ENCODE data around the gene IFFO2. TPM values are rescaled to one million over a fixed set of nuclear protein-coding genes. Genes with fewer than 3 reads are reported as not detected.

IFFO2 gene
- total RNA-seq, 4 donors from 2014 or later: 25.8 to 88.8 (median 52.7) TPM

- Histone ChIP-seq H3K27ac (peak overlapping the region; percentile 75 to 95 (median 92)), H3K4me1 (peaks cover 76 to 100% (median 97%) of the 10 kb centered on the region in 3 donors), H3K27me3 (no peaks in the 10 kb centered on the region), H3K36me3 (no peaks in the 10 kb centered on the region), H3K9me3 (no peaks in the 10 kb centered on the region), H3K4me3 (peak overlapping the region in 3 of 4 donors; percentile 37 to 62 (median 38))
- TF ChIP-seq POLR2A (IDR thresholded peaks at IDR 0.05): no peak
- TF ChIP-seq, protein P1, sequence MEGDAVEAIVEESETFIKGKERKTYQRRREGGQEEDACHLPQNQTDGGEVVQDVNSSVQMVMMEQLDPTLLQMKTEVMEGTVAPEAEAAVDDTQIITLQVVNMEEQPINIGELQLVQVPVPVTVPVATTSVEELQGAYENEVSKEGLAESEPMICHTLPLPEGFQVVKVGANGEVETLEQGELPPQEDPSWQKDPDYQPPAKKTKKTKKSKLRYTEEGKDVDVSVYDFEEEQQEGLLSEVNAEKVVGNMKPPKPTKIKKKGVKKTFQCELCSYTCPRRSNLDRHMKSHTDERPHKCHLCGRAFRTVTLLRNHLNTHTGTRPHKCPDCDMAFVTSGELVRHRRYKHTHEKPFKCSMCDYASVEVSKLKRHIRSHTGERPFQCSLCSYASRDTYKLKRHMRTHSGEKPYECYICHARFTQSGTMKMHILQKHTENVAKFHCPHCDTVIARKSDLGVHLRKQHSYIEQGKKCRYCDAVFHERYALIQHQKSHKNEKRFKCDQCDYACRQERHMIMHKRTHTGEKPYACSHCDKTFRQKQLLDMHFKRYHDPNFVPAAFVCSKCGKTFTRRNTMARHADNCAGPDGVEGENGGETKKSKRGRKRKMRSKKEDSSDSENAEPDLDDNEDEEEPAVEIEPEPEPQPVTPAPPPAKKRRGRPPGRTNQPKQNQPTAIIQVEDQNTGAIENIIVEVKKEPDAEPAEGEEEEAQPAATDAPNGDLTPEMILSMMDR (IDR thresholded peaks at IDR 0.05): peak in 1 of 6 experiments; percentile 20
- intact Hi-C loops (cut with DNase I): no loop called here
- DNase-seq: no peak
- WGBS, 2 donors: 9 to 29% methylated on average over 8 to 16 of the region's 23 CpGs
These were observed 7.4 kb downstream of the IFFO2 start for GRCh38 chr1:18948913-18949685.

DNA sequence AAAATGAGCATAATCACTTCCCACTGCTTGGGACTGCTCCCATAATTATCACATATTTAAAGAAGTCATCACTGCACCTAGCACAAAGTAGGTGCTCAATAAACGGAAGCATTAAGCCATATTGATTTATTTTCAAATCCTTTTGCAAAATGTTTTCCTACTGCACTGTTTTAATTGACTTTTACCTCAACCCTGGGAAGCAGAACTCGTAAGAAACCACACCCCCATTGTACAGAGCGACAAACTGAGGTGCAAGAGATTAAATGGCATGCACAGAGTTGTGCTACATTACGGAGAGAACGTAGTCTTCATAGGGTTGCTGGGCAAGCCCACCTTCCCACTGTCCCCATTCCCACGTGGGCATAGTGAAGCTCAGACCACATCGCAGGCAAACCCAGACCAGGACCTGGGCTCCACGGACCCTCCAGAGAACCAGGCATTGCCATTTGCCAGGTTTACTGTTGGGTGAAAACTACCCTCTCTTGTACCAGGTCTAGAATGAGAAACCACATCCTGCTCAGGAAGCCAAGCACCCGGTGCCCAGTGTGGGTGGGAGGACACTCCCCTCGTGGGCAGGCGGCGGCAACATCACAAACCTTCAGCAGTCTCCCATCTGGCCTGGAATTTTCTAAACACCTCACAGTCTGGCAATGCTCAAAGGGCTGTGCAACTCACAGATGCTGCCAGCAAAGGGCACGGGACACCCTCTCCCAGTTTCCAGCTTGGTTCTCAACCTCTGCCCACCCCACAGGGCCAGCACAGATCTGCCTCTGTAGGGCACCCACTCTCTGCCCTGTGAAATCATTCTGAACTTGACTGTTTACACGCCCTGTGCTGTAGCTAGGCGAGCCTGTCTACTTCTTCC lies 8.2 kb downstream of the IFFO2 start:
- no peak for DNase-seq
- 39 to 49% methylated on average over 9 to 10 of the region's 15 CpGs for WGBS, 2 donors
- intact Hi-C loops (cut with DNase I): no loop called here
- Histone ChIP-seq H3K36me3 (peaks cover 0 to 7% (median 0%) of the 10 kb centered on the region in 3 donors), H3K9me3 (no peaks in the 10 kb centered on the region), H3K4me3 (peak overlapping the region in 1 of 4 donors; percentile 62), H3K4me1 (peaks cover 74 to 100% (median 95%) of the 10 kb centered on the region in 3 donors), H3K27me3 (no peaks in the 10 kb centered on the region), H3K27ac (peak overlapping the region; percentile 75 to 95 (median 92))
- no peak for TF ChIP-seq POLR2A (IDR thresholded peaks at IDR 0.05)
- TF ChIP-seq, protein P1 (IDR thresholded peaks at IDR 0.05): no peak

DNA sequence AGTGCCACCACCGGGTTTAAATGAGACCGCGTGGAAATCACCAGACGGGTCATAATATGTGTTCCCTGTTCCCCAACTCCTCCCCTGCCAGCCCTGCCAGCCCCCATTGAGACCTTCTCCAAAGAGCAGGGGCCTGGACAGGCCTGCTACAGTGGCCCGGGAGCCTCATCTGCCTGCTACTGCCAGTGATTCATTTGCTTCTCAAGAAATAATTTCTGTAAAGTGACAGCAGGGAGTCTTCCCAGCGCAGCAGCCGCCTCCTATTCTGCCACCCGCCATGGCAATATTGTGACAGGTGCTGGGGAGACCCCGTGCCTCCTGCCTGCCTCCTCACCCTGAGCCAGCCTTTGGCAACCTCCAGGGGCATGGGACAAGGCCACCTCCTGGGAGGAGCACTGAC lies 8.9 kb downstream of the IFFO2 start:
- WGBS, 2 donors: 59 to 73% methylated on average over 5 to 6 of the region's 9 CpGs

GRCh38 chr1:18946550-18947381 lies 9.7 kb downstream of the IFFO2 start:
- Histone ChIP-seq H3K9me3 (no peaks in the 10 kb centered on the region), H3K4me3 (no peak overlapping the region), H3K27me3 (no peaks in the 10 kb centered on the region), H3K36me3 (peaks cover 0 to 11% (median 0%) of the 10 kb centered on the region in 3 donors), H3K4me1 (peaks cover 65 to 100% (median 87%) of the 10 kb centered on the region in 3 donors), H3K27ac (peak overlapping the region; percentile 45 to 95 (median 92))
- DNase-seq: no peak
- intact Hi-C loops (cut with DNase I): no loop called here
- WGBS, 2 donors: 58 to 62% methylated on average over 8 to 9 of the region's 15 CpGs
- TF ChIP-seq POLR2A (IDR thresholded peaks at IDR 0.05): no peak
- TF ChIP-seq, protein P1 (IDR thresholded peaks at IDR 0.05): no peak

More for the DNA sequence above, 8.9 kb downstream of the IFFO2 start:
- TF ChIP-seq, protein P1 (IDR thresholded peaks at IDR 0.05): no peak
- TF ChIP-seq POLR2A (IDR thresholded peaks at IDR 0.05): no peak
- H3K4me3 ChIP-seq: no peak overlapping the region
- no peaks in the 10 kb centered on the region for H3K9me3 ChIP-seq
- DNase-seq: no peak
- intact Hi-C loops (cut with DNase I): no loop called here
- peak overlapping the region; percentile 45 to 95 (median 92) for H3K27ac ChIP-seq
- peaks cover 0 to 11% (median 0%) of the 10 kb centered on the region in 3 donors for H3K36me3 ChIP-seq
- H3K27me3 ChIP-seq: no peaks in the 10 kb centered on the region
- peaks cover 71 to 100% (median 88%) of the 10 kb centered on the region in 3 donors for H3K4me1 ChIP-seq

Measured in esophagus squamous epithelium (tissue), 5 donors.